Epithelial cell of esophagus (primary cell): Measurements from ENCODE around the gene SLC5A5.
A peak's percentile ranks its signal among the peaks of the same experiment; 100 is the strongest.

ENCODE experiments used
- DNase-seq: peaks from one replicate; pipeline ENCODE4 v3.0.0; 2010; ENCODE audit warnings: low read depth
- H3K4me3 ChIP-seq: 2 replicates; pipeline ENCODE4 v1.5.1; 2011; ENCODE audit warnings: mild to moderate bottlenecking, low read length, control low read depth
- TF ChIP-seq, protein P1 (sequence below): IDR thresholded peaks from 2 replicates; pipeline ENCODE4 v1.5.1; 2011; ENCODE audit warnings: low read depth, mild to moderate bottlenecking, low read length, control low read depth, inconsistent platforms; ENCODE audit not compliant: insufficient read depth; ENCODE audit errors: missing control alignments

SLC5A5 gene

DNA sequence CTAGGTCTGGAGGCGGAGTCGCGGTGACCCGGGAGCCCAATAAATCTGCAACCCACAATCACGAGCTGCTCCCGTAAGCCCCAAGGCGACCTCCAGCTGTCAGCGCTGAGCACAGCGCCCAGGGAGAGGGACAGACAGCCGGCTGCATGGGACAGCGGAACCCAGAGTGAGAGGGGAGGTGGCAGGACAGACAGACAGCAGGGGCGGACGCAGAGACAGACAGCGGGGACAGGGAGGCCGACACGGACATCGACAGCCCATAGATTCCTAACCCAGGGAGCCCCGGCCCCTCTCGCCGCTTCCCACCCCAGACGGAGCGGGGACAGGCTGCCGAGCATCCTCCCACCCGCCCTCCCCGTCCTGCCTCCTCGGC lies at the start of gene SLC5A5:
Gene SLC5A5, plus strand, starts transcription at position 68 of the 373 bp plus-strand sequence. CDS start 375 bp downstream, outside the sequence.
- TF ChIP-seq, protein P1, sequence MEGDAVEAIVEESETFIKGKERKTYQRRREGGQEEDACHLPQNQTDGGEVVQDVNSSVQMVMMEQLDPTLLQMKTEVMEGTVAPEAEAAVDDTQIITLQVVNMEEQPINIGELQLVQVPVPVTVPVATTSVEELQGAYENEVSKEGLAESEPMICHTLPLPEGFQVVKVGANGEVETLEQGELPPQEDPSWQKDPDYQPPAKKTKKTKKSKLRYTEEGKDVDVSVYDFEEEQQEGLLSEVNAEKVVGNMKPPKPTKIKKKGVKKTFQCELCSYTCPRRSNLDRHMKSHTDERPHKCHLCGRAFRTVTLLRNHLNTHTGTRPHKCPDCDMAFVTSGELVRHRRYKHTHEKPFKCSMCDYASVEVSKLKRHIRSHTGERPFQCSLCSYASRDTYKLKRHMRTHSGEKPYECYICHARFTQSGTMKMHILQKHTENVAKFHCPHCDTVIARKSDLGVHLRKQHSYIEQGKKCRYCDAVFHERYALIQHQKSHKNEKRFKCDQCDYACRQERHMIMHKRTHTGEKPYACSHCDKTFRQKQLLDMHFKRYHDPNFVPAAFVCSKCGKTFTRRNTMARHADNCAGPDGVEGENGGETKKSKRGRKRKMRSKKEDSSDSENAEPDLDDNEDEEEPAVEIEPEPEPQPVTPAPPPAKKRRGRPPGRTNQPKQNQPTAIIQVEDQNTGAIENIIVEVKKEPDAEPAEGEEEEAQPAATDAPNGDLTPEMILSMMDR = no peak
- H3K4me3 ChIP-seq = no peak within 1 kb of the TSS
- no peak for DNase-seq

DNA sequence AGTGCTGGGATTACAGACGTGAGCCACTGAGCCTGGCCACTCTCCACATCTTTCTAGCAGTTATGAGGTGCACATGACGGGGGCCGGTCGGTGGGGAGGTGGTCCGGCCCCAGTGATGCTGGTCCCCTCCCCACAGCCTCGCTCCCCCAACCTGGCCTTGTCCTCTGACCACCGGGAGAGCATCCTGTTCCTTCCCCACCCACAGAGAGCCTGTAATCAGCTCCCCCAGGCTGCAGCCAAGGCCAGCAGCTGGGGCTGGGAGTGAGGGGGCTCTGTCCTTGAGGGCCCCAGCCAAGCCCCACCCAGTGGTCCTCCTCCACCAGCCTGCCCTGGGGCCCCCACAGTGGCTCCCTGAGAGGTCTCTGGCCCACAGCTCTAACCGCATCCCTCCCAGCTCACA lies 47.4 kb upstream of the SLC5A5 start:
- no peak for DNase-seq
- TF ChIP-seq, protein P1 = no peak
- no peak overlapping the region for H3K4me3 ChIP-seq

DNA sequence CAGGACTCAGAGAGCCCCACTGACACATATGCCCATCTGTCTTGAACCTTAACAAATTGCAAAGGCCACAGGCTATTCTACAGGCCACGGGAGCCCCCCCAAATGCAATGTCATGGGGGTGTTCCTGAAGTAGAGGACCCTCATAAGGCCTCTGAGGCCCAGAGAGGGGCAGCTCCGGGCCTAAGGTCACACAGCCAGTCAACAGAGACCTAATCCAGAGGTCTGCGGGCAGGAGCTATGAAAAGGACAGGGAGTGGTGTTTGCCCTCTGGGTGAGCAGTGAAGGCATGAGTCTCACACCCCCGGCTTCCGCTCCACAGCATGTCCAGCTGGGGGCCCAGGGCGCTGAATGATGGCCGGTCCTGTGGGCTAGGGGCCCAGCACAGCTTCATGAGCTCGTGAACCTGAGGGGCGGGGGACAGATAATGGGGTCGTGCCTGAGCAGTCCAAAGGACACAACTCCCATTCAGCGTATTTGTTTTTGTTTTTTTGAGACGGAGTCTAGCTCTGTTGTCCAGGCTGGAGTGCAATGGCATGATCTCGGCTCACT lies 45.2 kb upstream of the SLC5A5 start:
- DNase-seq = no peak
- TF ChIP-seq, protein P1 = no peak
- no peak overlapping the region for H3K4me3 ChIP-seq

DNA sequence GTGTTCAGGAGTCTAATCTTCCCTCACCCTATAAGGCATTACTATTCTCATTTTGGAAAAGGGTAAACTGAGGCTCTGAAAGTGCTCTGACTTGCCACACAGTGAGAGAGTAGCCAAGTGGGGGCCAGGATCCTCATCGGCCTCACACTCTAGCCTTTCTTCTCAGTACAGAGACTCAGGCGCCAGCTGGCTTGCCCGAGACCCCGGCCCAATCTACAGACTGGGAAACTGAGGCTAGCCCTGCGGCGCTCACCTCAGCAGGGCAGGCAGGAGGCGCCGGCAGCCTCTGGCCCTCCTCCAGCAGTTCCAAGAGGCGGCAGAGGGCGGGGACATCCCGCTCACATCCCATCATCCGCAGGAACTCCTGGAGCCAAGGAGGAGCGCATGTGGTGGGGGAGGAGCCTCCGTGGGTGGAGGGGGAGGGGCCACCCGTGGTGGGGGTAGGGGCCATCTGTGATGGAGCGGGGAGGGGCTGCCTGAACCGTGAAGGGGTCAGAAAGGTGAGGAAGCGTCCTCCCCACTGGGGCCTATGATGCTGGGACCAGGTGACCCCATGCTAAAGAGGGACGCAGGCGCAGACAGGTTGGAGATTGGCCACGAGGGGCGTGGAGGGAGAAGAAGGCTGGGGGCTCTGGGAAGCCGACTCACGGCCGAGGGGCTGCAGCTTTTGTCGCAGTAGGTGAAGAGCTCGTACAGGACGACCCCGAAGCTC lies 41.7 kb upstream of the SLC5A5 start:
- peak; percentile 79 for DNase-seq
- TF ChIP-seq, protein P1 = no peak
- H3K4me3 ChIP-seq = peak overlapping the region; percentile 59

DNA sequence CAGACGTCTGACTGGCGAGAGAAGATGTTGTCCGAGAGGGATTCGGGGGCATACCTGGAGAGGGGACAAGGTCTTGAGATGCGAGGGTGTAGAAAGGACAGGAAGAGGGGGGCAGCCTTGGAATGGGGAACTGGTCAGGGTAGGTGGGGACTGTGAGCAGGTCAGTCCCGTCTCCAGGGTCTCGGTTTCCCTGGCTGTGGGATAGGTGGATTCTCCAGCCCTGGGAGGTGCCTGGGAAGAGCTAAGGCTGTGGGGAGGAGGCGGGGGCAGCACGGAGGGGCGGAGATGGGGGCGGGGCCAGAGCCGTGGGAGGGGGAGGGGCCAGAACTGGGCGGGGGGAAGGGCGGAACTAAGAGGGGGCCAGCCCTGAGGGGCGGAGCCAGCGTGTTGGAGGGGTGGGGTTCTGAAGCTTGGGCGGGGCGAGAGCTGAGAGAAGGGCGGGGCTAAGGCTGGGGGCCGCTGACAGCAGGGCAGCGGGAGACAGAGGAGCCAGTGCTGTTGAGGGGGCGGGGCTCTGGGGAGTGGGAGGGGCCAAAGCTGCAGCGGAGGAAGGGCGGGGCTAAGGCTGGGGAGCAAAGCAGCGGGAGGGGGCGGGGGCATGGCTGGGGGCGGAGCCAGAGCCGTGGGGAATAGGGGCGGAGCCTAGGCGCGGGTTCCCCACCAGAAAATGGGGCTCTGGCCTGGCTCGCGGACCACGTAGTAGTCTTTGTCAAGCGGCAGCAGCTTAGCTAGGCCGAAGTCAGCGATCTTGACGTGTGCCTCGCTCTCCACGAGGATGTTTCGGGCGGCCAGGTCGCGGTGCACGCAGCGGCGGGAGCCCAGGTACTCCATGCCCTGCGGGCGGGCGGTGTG lies 41.0 kb upstream of the SLC5A5 start:
- peak; percentile 95 for DNase-seq
- peak overlapping the region; percentile 59 for H3K4me3 ChIP-seq
- TF ChIP-seq, protein P1 = no peak

DNA sequence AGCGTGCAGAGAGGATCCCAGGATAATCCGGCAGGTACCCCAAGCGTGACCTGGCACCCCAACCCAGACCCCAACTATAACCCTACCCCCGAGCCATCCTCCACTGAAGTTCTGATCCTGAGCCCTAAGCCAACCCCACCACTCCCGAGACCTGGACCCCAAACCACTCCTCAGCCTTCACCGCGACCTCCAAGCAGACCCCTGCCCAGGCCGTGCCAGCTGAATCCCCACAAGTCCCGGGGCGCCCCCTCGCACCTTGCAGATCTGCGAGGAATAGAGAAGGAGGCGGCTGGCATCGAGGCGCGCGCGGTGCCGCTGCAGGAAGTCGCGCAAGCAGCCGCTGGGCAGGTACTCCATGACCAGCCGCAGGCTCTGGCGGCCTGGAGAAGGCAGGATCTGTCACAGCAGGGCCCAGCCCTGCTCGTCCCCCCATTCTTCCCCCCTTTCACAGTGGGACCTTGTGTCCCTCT lies 40.3 kb upstream of the SLC5A5 start:
- TF ChIP-seq, protein P1 = no peak

More for the DNA sequence above, 40.3 kb upstream of the SLC5A5 start:
- H3K4me3 ChIP-seq = peak overlapping the region; percentile 44
- DNase-seq = no peak
